IPS-20b (cell line): Measurements from ENCODE around the gene TCERG1L.
"Not testable (repeated sequence)": the region's sequence is repeated elsewhere in the genome, so short reads cannot be mapped to it uniquely, and the experiment has no call there.

ENCODE experiments used
- H3K27ac ChIP-seq: one replicate; pipeline ENCODE4 v1.5.1; 2013; ENCODE audit warnings: low read length
- H3K27me3 ChIP-seq: 2 replicates; pipeline ENCODE4 v1.6.1; 2013; ENCODE audit warnings: mild to moderate bottlenecking, low read length, inconsistent platforms; ENCODE audit not compliant: insufficient read depth
- H3K36me3 ChIP-seq: 2 replicates; pipeline ENCODE4 v1.6.1; 2013; ENCODE audit warnings: low read depth, mild to moderate bottlenecking, inconsistent platforms, low read length, moderate library complexity; ENCODE audit not compliant: insufficient read depth
- H3K4me1 ChIP-seq: 2 replicates; pipeline ENCODE4 v1.6.1; 2013; ENCODE audit warnings: mild to moderate bottlenecking, control low read depth, inconsistent platforms, low read length, moderate library complexity; ENCODE audit not compliant: insufficient read depth
- H3K4me3 ChIP-seq: 2 replicates; pipeline ENCODE4 v1.5.1; 2013; ENCODE audit warnings: mild to moderate bottlenecking, low read length, inconsistent platforms
- H3K9ac ChIP-seq: 2 replicates; pipeline ENCODE4 v1.6.1; 2013; ENCODE audit warnings: low read depth, mild to moderate bottlenecking, inconsistent platforms, low read length, moderate library complexity
- H3K9me3 ChIP-seq: 2 replicates; pipeline ENCODE4 v1.6.1; 2013; ENCODE audit warnings: mild to moderate bottlenecking, low read depth, low read length, inconsistent platforms; ENCODE audit not compliant: insufficient read depth

The TCERG1L gene

DNA sequence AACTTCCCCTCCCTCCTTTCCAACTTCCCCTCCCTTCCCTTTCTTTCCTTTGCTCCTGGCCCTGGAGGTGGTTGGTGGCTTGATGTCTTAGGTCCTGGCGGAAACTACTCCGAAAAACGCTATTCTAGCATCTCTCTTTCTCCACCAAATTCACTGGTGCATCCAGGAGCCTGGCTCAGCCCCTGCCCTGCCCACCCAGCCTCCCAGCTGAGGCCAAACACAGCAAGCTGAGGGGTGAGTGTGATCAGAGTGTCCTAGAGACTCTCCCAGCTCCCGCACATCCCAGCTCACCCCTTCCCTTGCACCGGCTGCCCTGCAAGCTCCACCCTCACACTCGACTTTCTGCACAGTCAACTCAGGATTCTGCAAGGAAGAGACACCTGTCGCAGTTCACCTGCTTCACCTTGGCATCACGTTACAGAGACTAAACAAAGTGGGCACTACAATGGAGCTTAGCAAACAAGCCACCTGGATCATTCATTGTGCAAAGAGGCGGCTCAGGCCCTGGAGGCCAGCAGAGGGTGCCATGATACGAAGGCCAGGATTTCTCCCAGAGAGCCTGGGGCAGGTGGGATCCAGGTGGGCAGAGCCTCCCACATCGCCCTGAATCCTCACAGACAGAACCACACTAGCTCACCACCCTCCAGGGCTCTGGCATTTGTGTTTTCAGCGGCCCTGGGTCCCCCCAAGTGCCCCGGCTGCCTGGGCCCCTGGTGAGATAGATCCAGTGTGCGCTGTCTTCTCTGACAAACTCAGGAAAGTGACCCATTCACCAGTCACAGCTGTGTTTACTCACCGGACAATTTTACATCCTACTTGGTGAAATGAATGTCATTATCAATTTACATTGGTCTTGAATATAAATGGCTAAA lies 169.6 kb downstream of the TCERG1L start:
- Histone ChIP-seq H3K9ac (no peak overlapping the region), H3K27me3 (no peaks in the 10 kb centered on the region), H3K27ac (no peak overlapping the region), H3K9me3 (no peaks in the 10 kb centered on the region), H3K4me3 (no peak overlapping the region), H3K36me3 (no peaks in the 10 kb centered on the region), H3K4me1 (peaks cover 3% of the 10 kb centered on the region; the same call in 1 of the 2 replicates)

DNA sequence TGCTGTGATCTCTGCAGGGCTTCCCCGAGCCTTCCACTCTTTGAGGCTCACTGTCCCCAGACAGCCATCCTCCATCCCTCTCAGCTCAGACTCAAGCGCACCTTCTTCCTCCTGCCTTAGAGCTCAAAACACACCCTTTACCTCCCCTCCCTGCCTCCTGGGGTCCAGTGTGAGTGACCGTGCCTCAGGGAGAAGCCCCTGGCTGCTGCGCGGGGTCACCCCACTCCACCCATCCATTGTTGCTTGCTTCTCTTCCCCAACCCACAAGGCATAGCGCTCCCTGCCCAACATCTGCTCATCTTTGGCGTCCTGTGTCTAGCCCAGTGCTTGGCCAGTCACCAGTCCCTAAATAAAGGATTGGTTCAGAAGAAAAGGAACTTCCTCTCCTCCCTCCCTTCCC lies 170.3 kb downstream of the TCERG1L start:
- Histone ChIP-seq H3K4me1 (peaks cover 3% of the 10 kb centered on the region; the same call in 1 of the 2 replicates), H3K9ac (no peak overlapping the region), H3K36me3 (no peaks in the 10 kb centered on the region), H3K4me3 (no peak overlapping the region), H3K9me3 (no peaks in the 10 kb centered on the region), H3K27ac (no peak overlapping the region), H3K27me3 (no peaks in the 10 kb centered on the region)

DNA sequence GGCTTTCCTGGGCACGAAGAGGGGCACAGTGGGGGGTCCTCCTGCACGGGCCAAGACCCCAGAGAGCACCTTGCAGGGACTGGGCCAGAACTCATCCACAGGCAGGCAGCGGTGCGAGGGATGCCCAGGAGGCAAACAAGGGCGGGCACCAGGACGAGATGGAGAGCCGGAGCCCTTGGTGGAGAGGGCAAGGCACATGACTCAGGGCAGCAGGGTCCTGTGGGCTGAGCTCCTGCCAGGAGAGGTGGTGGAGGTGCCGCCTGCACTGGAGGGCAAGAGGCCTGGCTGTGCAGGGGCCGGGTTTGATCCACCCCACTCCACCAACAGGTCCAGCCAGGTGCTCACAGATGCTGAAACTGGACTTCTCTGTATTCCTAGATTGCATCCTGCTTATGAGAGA lies 170.9 kb downstream of the TCERG1L start:
- no peaks in the 10 kb centered on the region for H3K9me3 ChIP-seq
- H3K27me3 ChIP-seq, result no peaks in the 10 kb centered on the region
- H3K4me3 ChIP-seq, result no peak overlapping the region
- H3K9ac ChIP-seq, result no peak overlapping the region
- peaks cover 3% of the 10 kb centered on the region; the same call in 1 of the 2 replicates for H3K4me1 ChIP-seq
- no peak overlapping the region for H3K27ac ChIP-seq
- H3K36me3 ChIP-seq, result no peaks in the 10 kb centered on the region

- Histone ChIP-seq H3K9ac (no peak overlapping the region), H3K36me3 (no peaks in the 10 kb centered on the region), H3K27ac (no peak overlapping the region), H3K27me3 (no peaks in the 10 kb centered on the region), H3K4me1 (no peaks in the 10 kb centered on the region), H3K9me3 (no peaks in the 10 kb centered on the region), H3K4me3 (no peak overlapping the region)
Measured at GRCh38 chr10:131137223-131137622, 174.3 kb downstream of the TCERG1L start.

DNA sequence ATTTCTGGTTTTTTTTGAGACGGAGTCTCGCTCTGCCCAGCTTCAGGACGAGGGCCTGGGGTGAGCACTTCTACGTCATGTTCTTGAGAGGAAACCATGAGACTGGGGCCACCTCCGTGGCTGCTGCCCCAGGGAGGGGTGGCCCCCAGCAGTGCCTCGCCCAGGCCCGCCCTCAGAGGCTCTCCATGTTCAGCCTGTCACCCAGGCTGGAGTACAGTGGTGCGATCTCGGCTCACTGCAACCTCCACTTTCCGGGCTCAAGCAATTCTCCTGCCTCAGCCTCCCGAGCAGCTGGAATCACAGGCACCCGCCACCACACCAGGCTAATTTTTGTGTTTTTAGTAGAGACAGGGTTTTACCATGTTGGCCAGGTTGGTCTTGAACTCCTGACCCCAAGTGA lies 175.2 kb downstream of the TCERG1L start:
- not testable (repeated sequence) for H3K36me3 ChIP-seq, H3K9me3 ChIP-seq, H3K4me1 ChIP-seq, H3K9ac ChIP-seq, H3K27ac ChIP-seq, H3K27me3 ChIP-seq, H3K4me3 ChIP-seq

GRCh38 chr10:131135716-131136115 lies 175.8 kb downstream of the TCERG1L start:
- Histone ChIP-seq H3K27me3 (no peaks in the 10 kb centered on the region), H3K9me3 (no peaks in the 10 kb centered on the region), H3K4me3 (no peak overlapping the region), H3K36me3 (no peaks in the 10 kb centered on the region), H3K9ac (no peak overlapping the region), H3K4me1 (no peaks in the 10 kb centered on the region), H3K27ac (no peak overlapping the region)

- no peak overlapping the region for H3K4me3 ChIP-seq
Measured at GRCh38 chr10:131134651-131135050, 176.9 kb downstream of the TCERG1L start.

GRCh38 chr10:131134001-131134576 lies 177.4 kb downstream of the TCERG1L start:
- Histone ChIP-seq H3K27ac (no peak overlapping the region), H3K4me1 (no peaks in the 10 kb centered on the region), H3K27me3 (no peaks in the 10 kb centered on the region), H3K9ac (no peak overlapping the region), H3K4me3 (no peak overlapping the region), H3K9me3 (no peaks in the 10 kb centered on the region), H3K36me3 (no peaks in the 10 kb centered on the region)

More at GRCh38 chr10:131134651-131135050, 176.9 kb downstream of the TCERG1L start:
- Histone ChIP-seq H3K9ac (no peak overlapping the region), H3K27ac (no peak overlapping the region), H3K9me3 (no peaks in the 10 kb centered on the region), H3K27me3 (no peaks in the 10 kb centered on the region), H3K4me1 (no peaks in the 10 kb centered on the region), H3K36me3 (no peaks in the 10 kb centered on the region)

GRCh38 chr10:131132681-131133080 lies 178.8 kb downstream of the TCERG1L start:
- no peak overlapping the region for H3K4me3 ChIP-seq
- peaks cover 1% of the 10 kb centered on the region for H3K4me1 ChIP-seq
- no peaks in the 10 kb centered on the region for H3K36me3 ChIP-seq
- H3K27me3 ChIP-seq, result no peaks in the 10 kb centered on the region
- no peak overlapping the region for H3K9ac ChIP-seq
- H3K27ac ChIP-seq, result no peak overlapping the region
- H3K9me3 ChIP-seq, result no peaks in the 10 kb centered on the region

GRCh38 chr10:131131726-131132591 lies 179.6 kb downstream of the TCERG1L start:
- Histone ChIP-seq H3K9ac (no peak overlapping the region), H3K27me3 (no peaks in the 10 kb centered on the region), H3K36me3 (no peaks in the 10 kb centered on the region), H3K4me1 (peaks cover 8% of the 10 kb centered on the region), H3K9me3 (no peaks in the 10 kb centered on the region), H3K4me3 (no peak overlapping the region), H3K27ac (no peak overlapping the region)

- Histone ChIP-seq H3K4me1 (peaks cover 10% of the 10 kb centered on the region), H3K4me3 (no peak overlapping the region), H3K9ac (no peak overlapping the region), H3K9me3 (no peaks in the 10 kb centered on the region), H3K27me3 (no peaks in the 10 kb centered on the region), H3K36me3 (no peaks in the 10 kb centered on the region), H3K27ac (no peak overlapping the region)
Measured at GRCh38 chr10:131130025-131130424, 181.5 kb downstream of the TCERG1L start.
